ES-I3 (cell line): ENCODE measurements around the gene MYO1E.
A peak's percentile ranks its signal among the peaks of the same experiment; 100 is the strongest.
"Not testable (repeated sequence)": the region's sequence is repeated elsewhere in the genome, so short reads cannot be mapped to it uniquely, and the experiment has no call there.

Experiments
- H3K36me3 ChIP-seq: 2 replicates; pipeline ENCODE4 v1.6.1; 2013; ENCODE audit warnings: mild to moderate bottlenecking, low read length, control low read depth, moderate library complexity; ENCODE audit not compliant: insufficient read depth
- H3K4me1 ChIP-seq: 2 replicates; pipeline ENCODE4 v1.6.1; 2013; ENCODE audit warnings: mild to moderate bottlenecking, control low read depth, low read length; ENCODE audit not compliant: insufficient read depth
- H3K9ac ChIP-seq: 2 replicates; pipeline ENCODE4 v1.6.1; 2013; ENCODE audit warnings: low read depth, mild to moderate bottlenecking, low read length, moderate library complexity
- H3K9me3 ChIP-seq: 2 replicates; pipeline ENCODE4 v1.6.1; 2013; ENCODE audit warnings: mild to moderate bottlenecking, low read length, moderate library complexity; ENCODE audit not compliant: control insufficient read depth, insufficient read depth

MYO1E gene

GRCh38 chr15:59372352-59373211 is at the start of gene MYO1E:
Gene MYO1E (minus strand): TSS chr15:59372871. CDS start chr15:59372500, 371 bp downstream.
- H3K36me3 ChIP-seq, result no peaks in the 10 kb centered on the region
- peaks cover 5% of the 10 kb centered on the region; the same call in 1 of the 2 replicates for H3K4me1 ChIP-seq
- peak within 1 kb of the TSS; percentile 88 for H3K9ac ChIP-seq
- no peaks in the 10 kb centered on the region for H3K9me3 ChIP-seq

DNA sequence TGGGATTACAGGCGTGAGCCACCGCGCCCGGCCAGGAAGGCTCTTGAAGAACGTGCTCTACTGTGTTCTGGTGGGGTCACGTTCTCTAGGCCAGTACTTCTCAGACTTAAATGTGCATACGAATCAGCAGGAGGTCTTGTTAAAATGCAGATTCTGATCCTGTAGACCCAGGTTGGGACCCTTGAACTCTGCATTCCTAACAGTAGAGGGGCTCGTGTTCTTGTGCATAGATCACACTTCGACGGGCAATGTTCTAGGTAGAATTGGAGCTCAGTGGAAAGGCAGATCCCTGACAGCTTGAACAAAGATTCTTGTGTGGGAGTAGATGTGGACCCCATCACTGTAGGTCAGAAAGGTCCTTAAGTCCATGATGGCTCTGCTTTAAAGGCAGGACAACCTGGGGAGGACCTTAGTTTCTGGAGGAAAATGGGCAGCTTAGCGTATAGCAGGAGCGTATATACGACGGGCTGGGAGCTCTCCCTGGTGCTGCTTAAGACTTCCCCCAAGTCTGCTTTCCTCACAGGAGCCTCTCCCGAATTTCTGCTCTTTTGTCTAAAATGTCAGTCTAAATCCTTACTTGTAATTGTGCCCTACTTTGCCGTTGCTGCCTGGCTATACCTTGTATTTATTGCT is 48.4 kb upstream of the MYO1E start:
- Histone ChIP-seq H3K9ac (no peak overlapping the region), H3K36me3 (no peaks in the 10 kb centered on the region), H3K9me3 (no peaks in the 10 kb centered on the region), H3K4me1 (no peaks in the 10 kb centered on the region; the same call in 1 of the 2 replicates)

- H3K4me1 ChIP-seq, result no peaks in the 10 kb centered on the region; the same call in 1 of the 2 replicates
- no peaks in the 10 kb centered on the region for H3K36me3 ChIP-seq
- no peak overlapping the region for H3K9ac ChIP-seq
- no peaks in the 10 kb centered on the region for H3K9me3 ChIP-seq
Measured at GRCh38 chr15:59420108-59420507, 47.4 kb upstream of the MYO1E start.

GRCh38 chr15:59419170-59419569 is 46.5 kb upstream of the MYO1E start:
- Histone ChIP-seq H3K4me1 (no peaks in the 10 kb centered on the region; the same call in 1 of the 2 replicates), H3K9me3 (no peaks in the 10 kb centered on the region), H3K36me3 (no peaks in the 10 kb centered on the region), H3K9ac (no peak overlapping the region)

DNA sequence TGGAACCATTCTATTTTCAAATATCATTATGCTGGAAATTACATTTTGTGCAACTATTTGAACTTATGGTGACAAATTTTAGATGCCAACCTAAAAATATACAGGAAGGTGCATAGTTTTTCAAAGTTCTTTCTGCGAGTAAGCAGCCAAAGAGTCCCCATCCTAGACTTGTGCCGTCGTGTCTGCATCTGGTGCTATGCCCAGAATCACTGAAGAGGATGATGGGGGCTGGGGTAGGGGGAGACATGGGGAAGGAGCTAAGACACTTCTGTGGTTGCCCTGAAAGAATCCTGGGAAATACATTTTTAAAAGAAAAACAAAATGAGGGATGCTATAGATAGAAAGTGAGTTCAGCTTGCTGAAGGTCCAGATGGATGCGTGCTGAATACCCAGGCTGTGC is 44.1 kb upstream of the MYO1E start:
- H3K9ac ChIP-seq, result no peak overlapping the region
- no peaks in the 10 kb centered on the region for H3K9me3 ChIP-seq
- no peaks in the 10 kb centered on the region; the same call in 1 of the 2 replicates for H3K4me1 ChIP-seq
- H3K36me3 ChIP-seq, result no peaks in the 10 kb centered on the region

GRCh38 chr15:59413577-59413976 is 40.9 kb upstream of the MYO1E start:
- no peaks in the 10 kb centered on the region for H3K4me1 ChIP-seq
- no peaks in the 10 kb centered on the region for H3K9me3 ChIP-seq
- no peaks in the 10 kb centered on the region for H3K36me3 ChIP-seq
- no peak overlapping the region for H3K9ac ChIP-seq

GRCh38 chr15:59410391-59410896 is 37.8 kb upstream of the MYO1E start:
- Histone ChIP-seq H3K9ac (no peak overlapping the region), H3K36me3 (no peaks in the 10 kb centered on the region), H3K9me3 (no peaks in the 10 kb centered on the region), H3K4me1 (no peaks in the 10 kb centered on the region)

GRCh38 chr15:59407946-59408345 is 35.3 kb upstream of the MYO1E start:
- no peak overlapping the region for H3K9ac ChIP-seq
- no peaks in the 10 kb centered on the region for H3K4me1 ChIP-seq
- H3K36me3 ChIP-seq, result no peaks in the 10 kb centered on the region
- H3K9me3 ChIP-seq, result no peaks in the 10 kb centered on the region

- Histone ChIP-seq H3K9ac (no peak overlapping the region), H3K36me3 (no peaks in the 10 kb centered on the region), H3K4me1 (no peaks in the 10 kb centered on the region; the same call in 1 of the 2 replicates), H3K9me3 (no peaks in the 10 kb centered on the region)
Measured at GRCh38 chr15:59406446-59406845, 33.8 kb upstream of the MYO1E start.

DNA sequence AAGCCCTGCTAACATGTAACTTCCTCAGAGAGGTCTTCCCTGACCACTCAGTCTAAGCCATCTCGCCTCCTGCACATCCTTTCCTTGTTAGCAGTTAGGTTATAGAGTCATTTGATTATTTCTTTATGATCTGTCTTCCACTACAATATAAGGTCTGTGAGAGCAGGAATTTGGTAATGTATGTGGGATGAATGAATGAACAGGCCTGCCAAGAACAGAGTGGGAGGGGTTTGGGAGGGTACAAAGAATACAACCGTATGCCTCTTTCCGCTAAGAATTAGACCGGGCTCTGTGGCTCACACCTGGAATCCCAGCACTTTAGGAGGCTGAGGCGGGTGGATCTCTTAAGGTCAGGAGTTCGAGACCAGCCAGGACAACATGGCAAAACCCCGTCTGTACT is 32.4 kb upstream of the MYO1E start:
- Histone ChIP-seq H3K36me3 (no peaks in the 10 kb centered on the region), H3K9me3 (no peaks in the 10 kb centered on the region), H3K9ac (no peak overlapping the region), H3K4me1 (peaks cover 7% of the 10 kb centered on the region)

- Histone ChIP-seq H3K9ac (no peak overlapping the region), H3K4me1 (peaks cover 9% of the 10 kb centered on the region), H3K9me3 (no peaks in the 10 kb centered on the region), H3K36me3 (no peaks in the 10 kb centered on the region)
Measured at GRCh38 chr15:59401824-59402569, 29.3 kb upstream of the MYO1E start.

DNA sequence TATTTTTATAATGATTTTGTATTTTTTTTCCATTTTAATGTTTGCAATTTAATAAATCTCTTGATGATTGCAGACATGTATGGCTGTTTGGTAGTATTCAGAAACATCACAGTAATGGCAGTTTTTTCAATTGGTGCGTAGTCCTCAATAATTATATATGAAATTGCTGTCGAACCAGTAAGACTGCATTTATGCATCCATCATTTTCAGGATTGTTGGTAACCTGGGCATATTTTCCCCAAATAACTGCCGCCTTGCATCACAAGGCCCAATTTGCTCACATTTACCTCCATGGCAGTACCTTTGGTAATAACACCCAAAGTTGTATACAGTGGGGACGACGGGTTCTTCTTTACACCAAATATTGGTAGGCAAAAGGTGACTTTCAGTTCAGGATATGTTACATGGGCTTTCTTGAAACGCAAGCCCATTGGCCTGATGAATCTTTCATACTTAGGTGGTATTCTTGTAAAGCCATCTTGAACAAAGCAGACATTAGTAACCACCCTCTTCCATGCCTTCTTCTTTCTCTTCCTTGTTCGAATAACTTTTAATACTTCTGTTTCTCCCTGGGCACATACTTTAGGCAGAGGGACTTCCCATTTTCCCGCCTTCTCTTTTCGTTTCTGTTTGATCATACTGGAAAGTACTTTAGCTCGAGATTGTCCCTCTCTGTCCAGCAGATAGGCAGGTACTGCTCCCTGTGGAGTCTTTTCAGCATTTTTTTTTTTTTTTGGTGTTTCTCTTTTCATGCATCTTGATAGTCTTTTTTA is 28.6 kb upstream of the MYO1E start:
- H3K4me1 ChIP-seq, H3K36me3 ChIP-seq, H3K9ac ChIP-seq, H3K9me3 ChIP-seq: not testable (repeated sequence)

GRCh38 chr15:59400103-59400813 is 27.6 kb upstream of the MYO1E start:
- peaks cover 9% of the 10 kb centered on the region for H3K4me1 ChIP-seq
- no peaks in the 10 kb centered on the region for H3K9me3 ChIP-seq
- H3K36me3 ChIP-seq, result no peaks in the 10 kb centered on the region
- H3K9ac ChIP-seq, result no peak overlapping the region
